Calu3 (cell line): Measurements from ENCODE around the gene PKD2L1. TPM values are rescaled to one million over a fixed set of nuclear protein-coding genes. Genes with fewer than 3 reads are reported as not detected.

Experiments
- BruUV-seq: library from RNA; stranded (reverse); fragments of 400-500 nt; replicated peaks from 2 replicates; lab custom pipeline; 2021; lab: Mats Ljungman, UMichigan
- CTCF ChIA-PET: fragments of 300-600 bp; sonication (Branson Sonifier 250); formaldehyde crosslinking; loops from one replicate; lab custom pipeline; 2022; ENCODE audit warnings: antibody characterized with exemption; lab: Charles Lee
- DNase-seq: peaks from one replicate; pipeline ENCODE4 v3.0.0; 2022
- H3K27ac Mint-ChIP-seq: one replicate; pipeline ENCODE4 v1.8.0; 2022; ENCODE audit warnings: mixed read lengths; ENCODE audit not compliant: unreplicated experiment
- H3K27me3 Mint-ChIP-seq: one replicate; pipeline ENCODE4 v1.8.0; 2022; ENCODE audit warnings: mixed read lengths; ENCODE audit not compliant: unreplicated experiment
- H3K36me3 Mint-ChIP-seq: one replicate; pipeline ENCODE4 v1.8.0; 2022; ENCODE audit warnings: mild to moderate bottlenecking, moderate library complexity, mixed read lengths; ENCODE audit not compliant: insufficient read depth, unreplicated experiment
- H3K4me1 Mint-ChIP-seq: one replicate; pipeline ENCODE4 v1.8.0; 2022; ENCODE audit warnings: mild to moderate bottlenecking, low read depth, mixed read lengths; ENCODE audit not compliant: unreplicated experiment
- H3K4me3 Mint-ChIP-seq: one replicate; pipeline ENCODE4 v1.8.0; 2022; ENCODE audit warnings: mild to moderate bottlenecking, low read depth, moderate library complexity, mixed read lengths; ENCODE audit not compliant: unreplicated experiment
- H3K9me3 Mint-ChIP-seq: one replicate; pipeline ENCODE4 v1.8.0; 2022; ENCODE audit warnings: low read depth, mixed read lengths; ENCODE audit not compliant: unreplicated experiment
- CTCF ChIP-seq: fragments of 200-600 bp; IDR thresholded peaks from one replicate; pipeline ENCODE4 v1.8.0; 2022; ENCODE audit warnings: antibody characterized with exemption; ENCODE audit not compliant: unreplicated experiment
- intact Hi-C: fragments of 100-400 bp; cut with micrococcal nuclease; formaldehyde crosslinking; loops from one replicate; pipeline ENCODE4 v1.10.0; 2022; ENCODE audit not compliant: unreplicated experiment
- total RNA-seq: library from RNA; stranded (reverse); gene quantifications from 2 replicates; pipeline ENCODE4 v1.2.3, GENCODE V29; 2022

The PKD2L1 gene
- total RNA-seq, 1 experiment from 2014 or later = not detected

DNA sequence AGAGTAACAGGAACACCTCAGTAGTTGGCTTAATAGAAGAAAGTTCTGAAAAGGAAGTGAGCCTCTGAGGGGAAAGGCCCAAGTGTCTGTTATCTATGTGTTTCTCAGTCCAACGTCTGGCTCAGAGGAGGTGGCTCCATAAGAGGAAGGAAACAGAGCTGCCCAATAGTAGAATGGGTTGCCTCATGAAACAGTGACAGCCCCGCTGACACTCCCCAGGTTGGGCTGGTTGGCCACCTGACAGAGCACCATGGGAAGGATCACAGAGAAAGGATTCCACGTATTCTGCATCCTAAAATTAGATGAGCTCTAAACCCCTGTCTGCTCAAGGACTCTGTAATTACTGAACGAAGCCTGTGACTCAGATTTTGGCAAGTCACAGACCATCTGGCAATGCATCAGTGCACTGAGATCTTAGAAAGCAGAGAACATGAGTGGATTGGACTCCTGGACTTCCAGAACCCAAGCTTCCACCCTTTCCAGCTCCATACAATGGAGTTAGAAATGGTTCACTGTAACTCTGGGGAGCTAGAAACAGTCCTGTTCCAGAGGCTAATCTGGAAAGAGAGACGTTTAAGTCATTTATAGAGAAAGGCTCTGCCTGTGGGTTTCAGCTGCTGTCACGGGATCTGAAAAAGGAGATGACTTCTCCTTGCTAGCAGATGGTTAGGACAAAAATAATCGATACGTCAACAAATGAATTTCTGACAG, 2.9 kb downstream of the PKD2L1 start:
- Mint-ChIP-seq H3K27me3 (peaks cover 78% of the 10 kb centered on the region), H3K9me3 (no peaks in the 10 kb centered on the region), H3K27ac (no peak overlapping the region), H3K4me3 (no peak overlapping the region), H3K4me1 (no peaks in the 10 kb centered on the region), H3K36me3 (no peaks in the 10 kb centered on the region)
- CTCF ChIA-PET = no interaction called here
- BruUV-seq = no TSS peak
- DNase-seq = no peak
- TF ChIP-seq CTCF = no peak
- intact Hi-C loops = no loop called here

- DNase-seq = no peak
- peaks cover 73% of the 10 kb centered on the region for H3K27me3 Mint-ChIP-seq
These were observed 4.9 kb downstream of the PKD2L1 start for GRCh38 chr10:100325158-100325557.

GRCh38 chr10:100319707-100320402, 10.2 kb downstream of the PKD2L1 start:
- H3K27me3 Mint-ChIP-seq = peaks cover 52% of the 10 kb centered on the region
- intact Hi-C loops = no loop called here
- no peaks in the 10 kb centered on the region for H3K4me1 Mint-ChIP-seq
- no peaks in the 10 kb centered on the region for H3K36me3 Mint-ChIP-seq
- TF ChIP-seq CTCF = no peak
- no peak overlapping the region for H3K27ac Mint-ChIP-seq
- H3K4me3 Mint-ChIP-seq = no peak overlapping the region
- no peak for DNase-seq
- no peaks in the 10 kb centered on the region for H3K9me3 Mint-ChIP-seq
- CTCF ChIA-PET = no interaction called here
- BruUV-seq = no TSS peak

More at GRCh38 chr10:100325158-100325557, 4.9 kb downstream of the PKD2L1 start:
- intact Hi-C loops = no loop called here
- CTCF ChIA-PET = no interaction called here
- no TSS peak for BruUV-seq
- no peaks in the 10 kb centered on the region for H3K36me3 Mint-ChIP-seq
- no peak overlapping the region for H3K4me3 Mint-ChIP-seq
- TF ChIP-seq CTCF = no peak
- H3K27ac Mint-ChIP-seq = no peak overlapping the region
- no peaks in the 10 kb centered on the region for H3K4me1 Mint-ChIP-seq
- no peaks in the 10 kb centered on the region for H3K9me3 Mint-ChIP-seq

DNA sequence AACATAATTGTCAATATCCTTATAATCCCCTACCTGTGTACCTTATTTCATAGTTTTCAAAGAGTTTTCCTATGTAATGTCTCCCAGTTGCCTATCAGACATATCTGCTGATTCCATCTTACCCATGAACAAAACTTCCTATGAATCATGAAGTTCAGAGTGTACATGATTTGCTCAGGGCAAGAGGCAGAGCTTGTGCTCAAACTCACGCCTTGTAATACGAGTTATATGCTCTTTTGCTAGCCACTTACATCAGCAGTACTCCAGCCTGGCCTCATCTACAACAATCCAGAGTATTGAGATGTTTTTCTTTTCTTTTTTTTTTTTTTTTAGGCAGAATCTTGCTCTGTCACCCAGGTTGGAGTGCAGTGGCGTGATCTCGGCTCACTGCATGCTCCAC, 11.8 kb downstream of the PKD2L1 start:
- TF ChIP-seq CTCF = no peak
- no peaks in the 10 kb centered on the region for H3K4me1 Mint-ChIP-seq
- peaks cover 55% of the 10 kb centered on the region for H3K27me3 Mint-ChIP-seq
- intact Hi-C loops = no loop called here
- no peak for DNase-seq
- no peak overlapping the region for H3K4me3 Mint-ChIP-seq
- H3K27ac Mint-ChIP-seq = no peak overlapping the region
- no peaks in the 10 kb centered on the region for H3K9me3 Mint-ChIP-seq
- CTCF ChIA-PET = no interaction called here
- no peaks in the 10 kb centered on the region for H3K36me3 Mint-ChIP-seq
- no TSS peak for BruUV-seq
